ENCODE data around the gene PPP1R3D. TPM values are rescaled to one million over a fixed set of nuclear protein-coding genes. Genes with fewer than 3 reads are reported as not detected.

The PPP1R3D gene, protein sequence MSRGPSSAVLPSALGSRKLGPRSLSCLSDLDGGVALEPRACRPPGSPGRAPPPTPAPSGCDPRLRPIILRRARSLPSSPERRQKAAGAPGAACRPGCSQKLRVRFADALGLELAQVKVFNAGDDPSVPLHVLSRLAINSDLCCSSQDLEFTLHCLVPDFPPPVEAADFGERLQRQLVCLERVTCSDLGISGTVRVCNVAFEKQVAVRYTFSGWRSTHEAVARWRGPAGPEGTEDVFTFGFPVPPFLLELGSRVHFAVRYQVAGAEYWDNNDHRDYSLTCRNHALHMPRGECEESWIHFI
- 3.5 TPM for total RNA-seq (ENCODE audit: unreplicated experiment)
- long read RNA-seq, partial matches to known transcripts: 0 of 3 reads
- long read RNA-seq, other reads (novel, unspliced or antisense): 0 of 3 reads

DNA sequence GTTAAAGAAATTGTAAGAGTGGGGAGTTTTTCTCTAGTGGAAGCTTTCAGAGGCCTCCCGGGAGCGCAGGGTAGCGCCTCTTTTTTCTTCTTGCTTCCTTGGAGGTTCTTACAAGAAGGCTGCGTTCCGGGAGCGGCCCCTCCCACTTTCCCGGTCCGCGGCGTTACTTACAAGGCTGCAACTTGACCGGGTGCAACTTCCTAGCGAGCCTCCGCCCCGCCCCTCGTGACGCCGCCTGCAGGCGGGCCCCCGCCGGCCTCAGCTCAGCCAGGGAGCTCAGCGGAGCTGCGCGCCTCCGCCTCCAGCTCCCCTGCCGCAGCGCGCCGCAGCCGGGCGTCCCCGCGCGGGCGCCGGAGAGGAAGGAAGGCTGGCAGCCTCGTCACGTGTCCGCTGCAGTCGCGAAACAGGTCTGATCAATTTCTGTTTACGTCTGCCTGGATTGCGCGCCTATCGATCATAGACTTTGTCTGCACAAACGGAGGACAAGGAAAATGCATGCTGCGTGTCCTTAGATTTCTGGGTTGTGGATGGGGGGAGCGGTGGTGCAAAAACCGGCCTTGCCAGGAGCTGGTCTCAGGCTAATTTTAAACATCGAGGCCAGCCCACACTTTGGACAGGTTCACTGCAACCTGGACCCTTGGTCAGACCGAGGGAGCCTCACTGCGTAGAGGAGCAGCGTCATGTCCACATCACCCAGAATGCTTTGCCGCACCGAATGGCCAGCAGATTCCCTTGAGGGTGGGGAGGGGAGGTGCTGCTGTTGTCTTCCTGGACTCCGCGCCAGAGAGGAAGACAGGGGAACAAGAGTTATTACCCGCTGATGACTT, at the start of gene PPP1R3D, which contains the start of gene FAM217B:
TSS of gene PPP1R3D (minus strand) at position 177 of the 827 bp plus-strand sequence. CDS start 374 bp downstream, outside the sequence.
TSS of gene FAM217B (plus strand) at position 261 of the 827 bp plus-strand sequence. CDS start 3,555 bp downstream, outside the sequence.
- TF ChIP-seq, protein P1, sequence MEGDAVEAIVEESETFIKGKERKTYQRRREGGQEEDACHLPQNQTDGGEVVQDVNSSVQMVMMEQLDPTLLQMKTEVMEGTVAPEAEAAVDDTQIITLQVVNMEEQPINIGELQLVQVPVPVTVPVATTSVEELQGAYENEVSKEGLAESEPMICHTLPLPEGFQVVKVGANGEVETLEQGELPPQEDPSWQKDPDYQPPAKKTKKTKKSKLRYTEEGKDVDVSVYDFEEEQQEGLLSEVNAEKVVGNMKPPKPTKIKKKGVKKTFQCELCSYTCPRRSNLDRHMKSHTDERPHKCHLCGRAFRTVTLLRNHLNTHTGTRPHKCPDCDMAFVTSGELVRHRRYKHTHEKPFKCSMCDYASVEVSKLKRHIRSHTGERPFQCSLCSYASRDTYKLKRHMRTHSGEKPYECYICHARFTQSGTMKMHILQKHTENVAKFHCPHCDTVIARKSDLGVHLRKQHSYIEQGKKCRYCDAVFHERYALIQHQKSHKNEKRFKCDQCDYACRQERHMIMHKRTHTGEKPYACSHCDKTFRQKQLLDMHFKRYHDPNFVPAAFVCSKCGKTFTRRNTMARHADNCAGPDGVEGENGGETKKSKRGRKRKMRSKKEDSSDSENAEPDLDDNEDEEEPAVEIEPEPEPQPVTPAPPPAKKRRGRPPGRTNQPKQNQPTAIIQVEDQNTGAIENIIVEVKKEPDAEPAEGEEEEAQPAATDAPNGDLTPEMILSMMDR (IDR thresholded peaks at IDR 0.05; ENCODE audit: unreplicated experiment): peak; percentile 27
- Mint-ChIP-seq H3K27me3 (ENCODE audit: unreplicated experiment) (peaks cover 12% of the 10 kb centered on the region), H3K4me1 (ENCODE audit: unreplicated experiment) (peaks cover 11% of the 10 kb centered on the region), H3K9me3 (ENCODE audit: unreplicated experiment) (no peaks in the 10 kb centered on the region), H3K27ac (ENCODE audit: unreplicated experiment) (peak within 1 kb of the TSS; percentile 95), H3K36me3 (ENCODE audit: low read depth, unreplicated experiment) (no peaks in the 10 kb centered on the region), H3K4me3 (ENCODE audit: unreplicated experiment) (peak within 1 kb of the TSS; percentile 96)
- peak; percentile 95 for DNase-seq (ENCODE audit: low spot score)

DNA sequence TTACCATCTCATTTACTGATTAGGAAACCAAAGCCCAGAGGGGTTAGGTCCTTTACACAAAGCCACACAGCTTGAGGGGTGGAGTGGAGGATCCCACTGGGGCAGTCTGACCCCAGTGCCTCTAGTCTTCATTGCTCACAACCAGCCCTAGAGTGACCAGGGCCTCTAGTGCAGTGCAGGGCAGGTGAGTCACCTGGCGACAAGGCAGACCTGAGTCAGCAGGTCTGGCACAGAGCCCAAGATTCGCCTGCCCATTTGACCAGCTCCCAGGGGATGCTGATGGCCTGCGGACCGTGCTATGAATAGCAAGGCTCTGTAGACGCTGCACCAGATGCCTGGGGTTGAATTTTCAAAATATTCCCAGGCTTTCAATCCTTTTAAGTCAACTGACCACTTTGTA, 48.0 kb upstream of the PPP1R3D start:
- no peak for DNase-seq (ENCODE audit: low spot score)
- Mint-ChIP-seq H3K4me1 (ENCODE audit: unreplicated experiment) (peaks cover 2% of the 10 kb centered on the region), H3K27ac (ENCODE audit: unreplicated experiment) (no peak overlapping the region), H3K27me3 (ENCODE audit: unreplicated experiment) (no peaks in the 10 kb centered on the region), H3K9me3 (ENCODE audit: unreplicated experiment) (no peaks in the 10 kb centered on the region), H3K4me3 (ENCODE audit: unreplicated experiment) (no peak overlapping the region), H3K36me3 (ENCODE audit: low read depth, unreplicated experiment) (no peaks in the 10 kb centered on the region)
- TF ChIP-seq, protein P1 (IDR thresholded peaks at IDR 0.05; ENCODE audit: unreplicated experiment): no peak

DNA sequence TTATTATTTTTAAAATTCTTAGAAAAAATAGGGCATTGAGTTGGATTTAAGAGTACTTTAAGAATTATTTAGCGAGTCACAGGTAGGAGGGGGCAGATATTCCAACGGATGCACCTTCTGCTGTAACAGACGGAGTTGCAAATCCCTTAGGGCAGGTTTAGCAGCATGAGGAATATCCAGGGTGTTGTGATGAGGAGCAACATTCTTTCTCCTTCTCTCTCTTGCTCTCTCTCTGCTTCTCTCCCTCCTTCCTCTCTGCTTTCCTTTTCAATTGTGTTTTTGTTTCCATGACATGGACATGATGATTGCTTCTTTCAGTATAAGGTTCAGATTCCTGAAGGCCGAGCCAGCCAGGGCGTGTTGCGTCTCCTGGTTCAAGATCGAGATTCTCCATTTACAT, 47.0 kb upstream of the PPP1R3D start:
- no peaks in the 10 kb centered on the region for H3K36me3 Mint-ChIP-seq (ENCODE audit: low read depth, unreplicated experiment)
- DNase-seq (ENCODE audit: low spot score): no peak
- no peaks in the 10 kb centered on the region for H3K9me3 Mint-ChIP-seq (ENCODE audit: unreplicated experiment)
- peaks cover 2% of the 10 kb centered on the region for H3K4me1 Mint-ChIP-seq (ENCODE audit: unreplicated experiment)
- H3K4me3 Mint-ChIP-seq (ENCODE audit: unreplicated experiment): no peak overlapping the region
- no peaks in the 10 kb centered on the region for H3K27me3 Mint-ChIP-seq (ENCODE audit: unreplicated experiment)
- TF ChIP-seq, protein P1 (IDR thresholded peaks at IDR 0.05; ENCODE audit: unreplicated experiment): no peak
- no peak overlapping the region for H3K27ac Mint-ChIP-seq (ENCODE audit: unreplicated experiment)

DNA sequence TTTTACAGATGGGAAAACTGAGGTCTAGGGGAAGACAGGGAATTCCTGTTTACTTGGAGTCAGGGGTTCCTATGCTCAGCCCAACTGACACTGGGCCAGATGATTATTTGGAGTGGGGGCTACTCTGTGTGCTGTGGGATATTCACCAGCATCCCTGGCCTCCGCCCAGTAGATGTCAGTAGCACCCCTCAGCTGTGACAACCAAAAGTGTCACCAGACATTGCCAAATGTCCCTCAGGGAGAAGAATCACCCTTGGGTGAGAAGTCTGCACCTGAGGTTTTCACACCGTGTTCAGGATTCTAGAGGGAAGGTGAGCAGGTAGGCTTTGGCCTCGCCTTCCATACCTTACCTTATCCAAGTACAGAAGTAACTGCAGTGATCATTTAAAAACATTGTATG, 45.8 kb upstream of the PPP1R3D start:
- peaks cover 2% of the 10 kb centered on the region for H3K4me1 Mint-ChIP-seq (ENCODE audit: unreplicated experiment)
- no peak overlapping the region for H3K4me3 Mint-ChIP-seq (ENCODE audit: unreplicated experiment)
- H3K36me3 Mint-ChIP-seq (ENCODE audit: low read depth, unreplicated experiment): no peaks in the 10 kb centered on the region
- H3K9me3 Mint-ChIP-seq (ENCODE audit: unreplicated experiment): no peaks in the 10 kb centered on the region
- TF ChIP-seq, protein P1 (IDR thresholded peaks at IDR 0.05; ENCODE audit: unreplicated experiment): no peak
- H3K27ac Mint-ChIP-seq (ENCODE audit: unreplicated experiment): no peak overlapping the region
- H3K27me3 Mint-ChIP-seq (ENCODE audit: unreplicated experiment): no peaks in the 10 kb centered on the region
- DNase-seq (ENCODE audit: low spot score): no peak

All from endothelial cell (in vitro differentiated cells).